DOHH2 (cell line): ENCODE data around the gene AUTS2.

Source experiments
- EZH2phosphoT487 ChIP-seq: fragments of 200-600 bp; sonication (generic); IDR thresholded peaks from 2 replicates; pipeline ENCODE4 v1.6.1; 2017; ENCODE audit warnings: borderline replicate concordance, mild to moderate bottlenecking, antibody characterized with exemption, low read length, moderate library complexity, mixed read lengths
- TF ChIP-seq, protein P1 (sequence below): fragments of 200-600 bp; sonication (generic); IDR thresholded peaks from one replicate; pipeline ENCODE4 v1.5.1; 2014; ENCODE audit warnings: antibody characterized with exemption, mild to moderate bottlenecking, low read depth, low read length; ENCODE audit not compliant: poor library complexity, severe bottlenecking

DNA sequence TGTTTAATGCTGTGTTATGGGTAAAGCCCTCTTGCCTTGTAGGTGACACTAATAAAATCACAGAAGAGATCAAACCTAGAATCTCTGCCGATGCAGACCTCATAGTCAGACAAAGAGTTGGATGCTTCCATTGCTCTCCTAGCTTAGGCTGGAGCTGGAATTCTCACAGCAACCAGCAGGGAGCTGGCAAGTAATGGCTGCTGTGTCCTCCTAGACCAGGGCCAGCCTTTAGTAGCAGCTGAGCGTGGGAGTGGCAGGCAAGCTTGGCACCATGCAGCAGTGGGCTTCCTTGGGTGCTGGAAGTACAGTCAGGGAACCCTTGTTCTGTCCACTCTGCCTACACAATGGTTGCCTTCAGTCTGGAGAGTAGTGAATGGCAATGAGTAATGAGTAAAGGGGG lies 935.3 kb downstream of the AUTS2 start:
- TF ChIP-seq, protein P1, sequence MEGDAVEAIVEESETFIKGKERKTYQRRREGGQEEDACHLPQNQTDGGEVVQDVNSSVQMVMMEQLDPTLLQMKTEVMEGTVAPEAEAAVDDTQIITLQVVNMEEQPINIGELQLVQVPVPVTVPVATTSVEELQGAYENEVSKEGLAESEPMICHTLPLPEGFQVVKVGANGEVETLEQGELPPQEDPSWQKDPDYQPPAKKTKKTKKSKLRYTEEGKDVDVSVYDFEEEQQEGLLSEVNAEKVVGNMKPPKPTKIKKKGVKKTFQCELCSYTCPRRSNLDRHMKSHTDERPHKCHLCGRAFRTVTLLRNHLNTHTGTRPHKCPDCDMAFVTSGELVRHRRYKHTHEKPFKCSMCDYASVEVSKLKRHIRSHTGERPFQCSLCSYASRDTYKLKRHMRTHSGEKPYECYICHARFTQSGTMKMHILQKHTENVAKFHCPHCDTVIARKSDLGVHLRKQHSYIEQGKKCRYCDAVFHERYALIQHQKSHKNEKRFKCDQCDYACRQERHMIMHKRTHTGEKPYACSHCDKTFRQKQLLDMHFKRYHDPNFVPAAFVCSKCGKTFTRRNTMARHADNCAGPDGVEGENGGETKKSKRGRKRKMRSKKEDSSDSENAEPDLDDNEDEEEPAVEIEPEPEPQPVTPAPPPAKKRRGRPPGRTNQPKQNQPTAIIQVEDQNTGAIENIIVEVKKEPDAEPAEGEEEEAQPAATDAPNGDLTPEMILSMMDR: no peak
- TF ChIP-seq EZH2phosphoT487: no peak
